OCI-LY3 (cell line): ENCODE measurements around the gene PROS1.
"Not testable (repeated sequence)": the region's sequence is repeated elsewhere in the genome, so short reads cannot be mapped to it uniquely, and the experiment has no call there.

Source experiments
- CTCF ChIP-seq: fragments of 200-600, 300-600 bp; sonication (generic); IDR thresholded peaks from 2 replicates; pipeline ENCODE4 v1.5.1; 2014; ENCODE audit warnings: antibody characterized with exemption, low read length, low read depth
- EZH2phosphoT487 ChIP-seq: fragments of 200-600 bp; shearing (Covaris generic); IDR thresholded peaks from 2 replicates; pipeline ENCODE4 v1.6.1; 2018; ENCODE audit warnings: antibody characterized with exemption, mixed run types, low read depth

GRCh38 chr3:93852228-93852627 lies 121.5 kb downstream of the PROS1 start:
- TF ChIP-seq CTCF, EZH2phosphoT487: not testable (repeated sequence)
